IPS-18a (cell line): ENCODE data around the gene DEFB125.
"Not testable (repeated sequence)": the region's sequence is repeated elsewhere in the genome, so short reads cannot be mapped to it uniquely, and the experiment has no call there.

Experiments used
- H3K27ac ChIP-seq: one replicate; pipeline ENCODE4 v1.5.1; 2013; ENCODE audit warnings: low read length
- H3K27me3 ChIP-seq: one replicate; pipeline ENCODE4 v1.6.1; 2013; ENCODE audit warnings: mild to moderate bottlenecking, low read length; ENCODE audit not compliant: control insufficient read depth, insufficient read depth
- H3K36me3 ChIP-seq: one replicate; pipeline ENCODE4 v1.6.1; 2013; ENCODE audit warnings: low read depth, low read length; ENCODE audit not compliant: control insufficient read depth
- H3K4me1 ChIP-seq: one replicate; pipeline ENCODE4 v1.6.1; 2013; ENCODE audit warnings: low read depth, low read length; ENCODE audit not compliant: control insufficient read depth
- H3K4me3 ChIP-seq: one replicate; pipeline ENCODE4 v1.5.1; 2013; ENCODE audit warnings: low read length
- H3K9ac ChIP-seq: one replicate; pipeline ENCODE4 v1.6.1; 2013; ENCODE audit warnings: mild to moderate bottlenecking, low read length, moderate library complexity
- H3K9me3 ChIP-seq: one replicate; pipeline ENCODE4 v1.6.1; 2013; ENCODE audit warnings: low read depth, low read length; ENCODE audit not compliant: control insufficient read depth

DEFB125 gene

GRCh38 chr20:93641-94040 lies 6.2 kb downstream of the DEFB125 start:
- H3K4me1 ChIP-seq, result no peaks in the 10 kb centered on the region
- H3K9ac ChIP-seq, result no peak overlapping the region
- H3K27ac ChIP-seq, result no peak overlapping the region
- no peak overlapping the region for H3K4me3 ChIP-seq
- H3K9me3 ChIP-seq, result peaks cover 18% of the 10 kb centered on the region
- H3K27me3 ChIP-seq, result no peaks in the 10 kb centered on the region
- H3K36me3 ChIP-seq, result no peaks in the 10 kb centered on the region

- Histone ChIP-seq H3K27ac (no peak overlapping the region), H3K9ac (no peak overlapping the region), H3K4me1 (no peaks in the 10 kb centered on the region), H3K36me3 (no peaks in the 10 kb centered on the region), H3K27me3 (no peaks in the 10 kb centered on the region), H3K9me3 (peaks cover 13% of the 10 kb centered on the region), H3K4me3 (no peak overlapping the region)
Measured at GRCh38 chr20:95215-95614, 7.7 kb downstream of the DEFB125 start.

GRCh38 chr20:97691-98090 lies 10.2 kb downstream of the DEFB125 start:
- not testable (repeated sequence) for H3K27ac ChIP-seq, H3K4me3 ChIP-seq, H3K9ac ChIP-seq, H3K4me1 ChIP-seq, H3K36me3 ChIP-seq, H3K27me3 ChIP-seq
- peaks cover 13% of the 10 kb centered on the region for H3K9me3 ChIP-seq

- Histone ChIP-seq H3K9me3 (no peaks in the 10 kb centered on the region), H3K27ac (no peak overlapping the region), H3K4me1 (no peaks in the 10 kb centered on the region), H3K36me3 (no peaks in the 10 kb centered on the region), H3K9ac (no peak overlapping the region), H3K4me3 (no peak overlapping the region), H3K27me3 (no peaks in the 10 kb centered on the region)
Measured at GRCh38 chr20:101975-102374, 14.5 kb downstream of the DEFB125 start.

DNA sequence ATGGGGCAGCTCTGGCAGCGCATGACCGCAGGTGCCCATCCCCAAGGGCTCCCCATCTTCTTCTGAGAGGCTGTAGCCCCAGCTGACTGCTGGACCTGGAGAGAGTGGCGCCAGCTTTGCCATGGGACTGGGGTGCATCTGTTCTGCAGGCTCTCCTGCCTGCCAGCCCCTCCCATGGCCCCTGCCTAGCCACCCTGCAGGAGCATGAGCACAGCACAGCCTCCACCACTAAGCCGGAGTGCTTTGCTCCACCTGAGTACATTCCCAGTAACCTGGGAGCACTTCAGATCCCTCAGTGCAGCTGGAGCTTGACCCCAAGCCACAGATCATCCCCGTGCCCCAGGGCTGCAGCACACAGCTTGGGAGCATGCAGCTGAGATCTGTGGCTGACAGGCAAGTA lies 16.0 kb downstream of the DEFB125 start:
- no peaks in the 10 kb centered on the region for H3K27me3 ChIP-seq
- no peaks in the 10 kb centered on the region for H3K36me3 ChIP-seq
- H3K4me1 ChIP-seq, result no peaks in the 10 kb centered on the region
- no peak overlapping the region for H3K27ac ChIP-seq
- H3K4me3 ChIP-seq, result no peak overlapping the region
- no peak overlapping the region for H3K9ac ChIP-seq
- H3K9me3 ChIP-seq, result no peaks in the 10 kb centered on the region

DNA sequence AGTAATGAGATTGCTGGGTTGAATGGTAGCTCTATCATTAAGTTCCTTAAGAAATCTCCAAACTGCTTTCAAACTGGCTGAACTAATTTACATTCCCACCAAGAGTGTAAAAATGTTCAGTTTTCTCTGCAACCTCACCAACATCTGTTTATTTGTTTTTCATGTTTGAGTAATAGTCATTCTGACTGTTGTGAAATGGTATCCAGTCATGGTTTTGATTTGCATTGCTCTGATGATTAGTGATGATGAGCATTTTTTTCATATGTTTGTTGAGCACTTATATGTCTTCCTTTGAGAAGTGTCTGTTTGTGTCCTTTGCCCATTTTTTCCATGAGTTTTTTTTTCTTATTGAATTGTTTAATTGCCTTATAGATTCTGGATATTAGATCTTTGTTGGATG lies 24.9 kb downstream of the DEFB125 start:
- H3K4me3 ChIP-seq, result no peak overlapping the region
- no peak overlapping the region for H3K27ac ChIP-seq
- H3K9ac ChIP-seq, result no peak overlapping the region
- no peaks in the 10 kb centered on the region for H3K27me3 ChIP-seq
- no peaks in the 10 kb centered on the region for H3K36me3 ChIP-seq
- H3K4me1 ChIP-seq, result no peaks in the 10 kb centered on the region
- H3K9me3 ChIP-seq, result no peaks in the 10 kb centered on the region

DNA sequence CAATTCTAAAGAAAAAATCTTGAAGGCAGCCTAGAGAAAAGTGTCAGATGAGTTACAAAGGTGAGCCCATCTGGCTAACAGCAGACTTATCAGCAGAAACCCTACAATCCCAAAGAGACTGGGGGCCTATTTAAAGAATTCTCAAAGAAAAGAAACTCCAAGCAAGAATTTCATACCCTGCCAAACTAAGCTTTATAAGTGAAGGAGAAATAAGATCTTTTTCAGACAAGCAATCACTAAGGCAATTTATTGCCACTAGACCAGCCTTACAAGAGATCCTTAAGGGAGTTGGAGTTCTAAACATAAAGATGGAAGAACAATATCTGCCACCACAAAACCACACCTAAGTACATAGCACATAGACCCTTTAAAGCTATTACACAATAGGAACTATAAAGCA lies 30.0 kb downstream of the DEFB125 start:
- Histone ChIP-seq H3K27ac (no peak overlapping the region), H3K4me1 (no peaks in the 10 kb centered on the region), H3K9ac (no peak overlapping the region), H3K27me3 (peaks cover 11% of the 10 kb centered on the region), H3K4me3 (no peak overlapping the region), H3K9me3 (no peaks in the 10 kb centered on the region), H3K36me3 (no peaks in the 10 kb centered on the region)

DNA sequence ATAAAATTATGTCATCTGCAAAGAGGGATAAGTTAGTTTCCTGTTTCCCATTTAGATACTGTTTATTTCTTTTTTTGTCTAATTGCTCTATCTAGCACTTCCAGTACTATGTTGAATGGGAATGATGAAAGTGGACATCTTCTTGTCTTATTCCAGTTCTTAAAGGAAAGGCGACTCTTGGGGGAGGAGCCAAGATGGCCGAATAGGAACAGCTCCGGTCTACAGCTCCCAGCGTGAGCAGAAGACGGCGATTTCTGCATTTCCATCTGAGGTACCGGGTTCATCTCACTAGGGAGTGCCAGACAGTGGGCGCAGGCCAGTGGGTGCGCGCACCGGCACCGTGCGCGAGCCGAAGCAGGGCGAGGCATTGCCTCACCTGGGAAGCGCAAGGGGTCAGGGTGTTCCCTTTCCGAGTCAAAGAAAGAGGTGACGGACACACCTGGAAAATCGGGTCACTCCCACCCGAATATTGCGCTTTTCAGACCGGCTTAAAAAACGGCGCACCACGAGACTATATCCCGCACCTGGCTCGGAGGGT lies 42.4 kb downstream of the DEFB125 start:
- not testable (repeated sequence) for H3K9ac ChIP-seq, H3K27me3 ChIP-seq, H3K9me3 ChIP-seq, H3K27ac ChIP-seq, H3K36me3 ChIP-seq, H3K4me1 ChIP-seq
- peak overlapping the region; percentile 17 for H3K4me3 ChIP-seq

- Histone ChIP-seq H3K4me3 (no peak overlapping the region), H3K9me3 (peaks cover 4% of the 10 kb centered on the region), H3K27ac (no peak overlapping the region)
Measured at GRCh38 chr20:137668-138490, 50.4 kb downstream of the DEFB125 start.

GRCh38 chr20:142290-142689 lies 54.8 kb downstream of the DEFB125 start, which contains the start of gene DEFB126:
Gene DEFB126 (plus strand): TSS chr20:142590. CDS start chr20:142629, 39 bp downstream.
- Histone ChIP-seq H3K27ac (no peak within 1 kb of the TSS), H3K27me3 (no peaks in the 10 kb centered on the region), H3K36me3 (no peaks in the 10 kb centered on the region), H3K9me3 (peaks cover 4% of the 10 kb centered on the region), H3K9ac (no peak within 1 kb of the TSS), H3K4me1 (peaks cover 13% of the 10 kb centered on the region), H3K4me3 (no peak within 1 kb of the TSS)

More at GRCh38 chr20:137668-138490, 50.4 kb downstream of the DEFB125 start:
- Histone ChIP-seq H3K36me3 (no peaks in the 10 kb centered on the region), H3K27me3 (no peaks in the 10 kb centered on the region), H3K4me1 (no peaks in the 10 kb centered on the region), H3K9ac (no peak overlapping the region)

DNA sequence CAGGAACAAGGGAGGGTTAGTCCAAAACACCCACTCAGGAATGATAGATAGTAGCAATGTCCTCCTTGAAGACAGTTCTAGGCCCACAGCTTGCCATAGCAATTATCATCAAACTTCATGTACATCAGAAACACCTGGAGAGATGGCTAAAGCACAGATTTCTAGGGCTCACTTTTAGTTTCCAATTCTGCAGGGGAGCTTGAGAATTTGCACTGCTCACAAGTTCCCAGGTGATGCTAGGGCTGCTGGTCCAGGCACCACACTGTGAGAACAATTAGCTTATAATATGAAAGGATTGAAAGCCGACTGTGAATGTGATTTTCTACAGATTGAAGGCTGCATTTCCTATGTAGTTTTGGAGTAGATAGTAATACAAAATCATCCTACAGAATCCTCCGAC lies 58.4 kb downstream of the DEFB125 start:
- H3K9ac ChIP-seq, result no peak overlapping the region
- no peak overlapping the region for H3K4me3 ChIP-seq
- H3K27me3 ChIP-seq, result no peaks in the 10 kb centered on the region
- no peaks in the 10 kb centered on the region for H3K9me3 ChIP-seq
- H3K36me3 ChIP-seq, result no peaks in the 10 kb centered on the region
- H3K27ac ChIP-seq, result no peak overlapping the region
- peaks cover 13% of the 10 kb centered on the region for H3K4me1 ChIP-seq
